Liver (tissue), 9 donors: ENCODE results near the gene LRRC38. TPM values are rescaled to one million over a fixed set of nuclear protein-coding genes. Genes with fewer than 3 reads are reported as not detected.

Source experiments
- DNase-seq: peaks from one replicate; pipeline ENCODE4 v3.0.0-alpha.2; 2017; ENCODE audit warnings: low spot score
- H3K27ac ChIP-seq, 2 donors: one replicate each; pipeline ENCODE4 v1.7.0; 2013; ENCODE audit warnings: inconsistent platforms in 2 of 2, low read length in 2 of 2, control low read depth in 1 of 2, low read depth in 1 of 2, mild to moderate bottlenecking in 1 of 2
- H3K27me3 ChIP-seq, 4 donors: one replicate each; pipeline versions ENCODE4 v1.6.1 to v1.7.0; 2013; ENCODE audit warnings: low read length in 3 of 4, inconsistent platforms in 1 of 4, mild to moderate bottlenecking in 1 of 4, moderate library complexity in 1 of 4; ENCODE audit not compliant: control insufficient read depth in 4 of 4, insufficient read depth in 4 of 4
- H3K36me3 ChIP-seq, 4 donors: one replicate each; pipeline versions ENCODE4 v1.6.1 to v1.7.0; 2013; ENCODE audit warnings: low read length in 3 of 4, mild to moderate bottlenecking in 3 of 4, low read depth in 1 of 4, moderate library complexity in 1 of 4; ENCODE audit not compliant: control insufficient read depth in 4 of 4, insufficient read depth in 3 of 4
- H3K4me1 ChIP-seq, 4 donors: one replicate each; pipeline versions ENCODE4 v1.6.1 to v1.7.0; 2013; ENCODE audit warnings: low read length in 3 of 4, mild to moderate bottlenecking in 3 of 4, moderate library complexity in 1 of 4; ENCODE audit not compliant: control insufficient read depth in 4 of 4, insufficient read depth in 4 of 4
- H3K4me3 ChIP-seq, 3 donors: one replicate each; pipeline versions ENCODE4 v1.6.1 to v1.7.0; 2013; ENCODE audit warnings: low read length in 3 of 3, control low read depth in 1 of 3, low read depth in 1 of 3, mild to moderate bottlenecking in 1 of 3
- H3K9ac ChIP-seq, 2 donors: one replicate each; pipeline ENCODE4 v1.7.0; 2013; ENCODE audit warnings: low read length in 2 of 2, mild to moderate bottlenecking in 2 of 2, moderate library complexity in 2 of 2, control low read depth in 1 of 2, low read depth in 1 of 2
- H3K9me3 ChIP-seq, 4 donors: one replicate each; pipeline versions ENCODE4 v1.6.1 to v1.7.0; 2013; ENCODE audit warnings: low read length in 3 of 4; ENCODE audit not compliant: control insufficient read depth in 4 of 4
- ATF3 ChIP-seq: IDR thresholded peaks from 2 replicates; pipeline ENCODE4 v1.6.1; 2016; ENCODE audit warnings: antibody characterized with exemption
- CTCF ChIP-seq: fragments of 150-350 bp; IDR thresholded peaks from 2 replicates; pipeline ENCODE4 v1.5.1; 2017; ENCODE audit warnings: improper control_type of control experiment, low read depth, low read length; ENCODE audit not compliant: missing input control
- EGR1 ChIP-seq, 2 donors: IDR thresholded peaks; 2 replicates each; pipeline ENCODE4 v1.6.1; 2016 to 2018; ENCODE audit warnings: antibody characterized with exemption in 2 of 2, low read depth in 2 of 2
- FOXA1 ChIP-seq: IDR thresholded peaks from 2 replicates; pipeline ENCODE4 v1.6.1; 2016; ENCODE audit warnings: antibody characterized with exemption
- FOXA2 ChIP-seq: IDR thresholded peaks from 2 replicates; pipeline ENCODE4 v1.6.1; 2016; ENCODE audit warnings: antibody characterized with exemption
- GABPA ChIP-seq, 2 donors: IDR thresholded peaks in 1 of 2; conservative IDR thresholded peaks in 1 of 2; 2 replicates each; pipeline ENCODE4 v1.6.1; 2016; ENCODE audit warnings: antibody characterized with exemption in 2 of 2, mild to moderate bottlenecking in 1 of 2, moderate library complexity in 1 of 2
- HNF4A ChIP-seq, 2 donors: conservative IDR thresholded peaks; 2 replicates each; pipeline ENCODE4 v1.6.1; 2016; ENCODE audit warnings: antibody characterized with exemption in 2 of 2, mild to moderate bottlenecking in 2 of 2
- HNF4G ChIP-seq: IDR thresholded peaks from 2 replicates; pipeline ENCODE4 v1.6.1; 2016; ENCODE audit warnings: antibody characterized with exemption
- JUND ChIP-seq, 2 donors: IDR thresholded peaks; 2 replicates each; pipeline ENCODE4 v1.6.1; 2016; ENCODE audit warnings: antibody characterized with exemption in 2 of 2
- MAX ChIP-seq: IDR thresholded peaks from 2 replicates; pipeline ENCODE4 v1.6.1; 2016; ENCODE audit warnings: antibody characterized with exemption
- NR2F2 ChIP-seq: IDR thresholded peaks from 2 replicates; pipeline ENCODE4 v1.6.1; 2016; ENCODE audit warnings: antibody characterized with exemption
- RAD21 ChIP-seq, 2 donors: IDR thresholded peaks; 2 replicates each; pipeline ENCODE4 v1.6.1; 2016; ENCODE audit warnings: antibody characterized with exemption in 2 of 2, mild to moderate bottlenecking in 2 of 2
- REST ChIP-seq: IDR thresholded peaks from 2 replicates; pipeline ENCODE4 v1.6.1; 2016; ENCODE audit warnings: antibody characterized with exemption, mild to moderate bottlenecking
- RXRA ChIP-seq, 2 donors: IDR thresholded peaks; 2 replicates each; pipeline ENCODE4 v1.6.1; 2017 to 2018; ENCODE audit warnings: antibody characterized with exemption in 2 of 2, mild to moderate bottlenecking in 1 of 2
- SP1 ChIP-seq: IDR thresholded peaks from 2 replicates; pipeline ENCODE4 v1.6.1; 2018; ENCODE audit warnings: antibody characterized with exemption, mild to moderate bottlenecking
- TAF1 ChIP-seq: conservative IDR thresholded peaks from 2 replicates; pipeline ENCODE4 v1.6.1; 2016; ENCODE audit warnings: antibody characterized with exemption, mild to moderate bottlenecking
- YY1 ChIP-seq: IDR thresholded peaks from 2 replicates; pipeline ENCODE4 v1.6.1; 2016; ENCODE audit warnings: antibody characterized with exemption, mild to moderate bottlenecking
- ZBTB33 ChIP-seq: IDR thresholded peaks from 2 replicates; pipeline ENCODE4 v1.6.1; 2016; ENCODE audit warnings: antibody characterized with exemption
- WGBS: extraction: QIAGEN DNeasy Blood & Tissue Kit; methylation state at CpG from one replicate; pipeline ENCODE4 v1.1.7; 2013; 5-methylcytosine and 5-hydroxymethylcytosine counted together
- polyA plus RNA-seq, 2 donors: library from polyadenylated mRNA; stranded (reverse) in 1 of 2; unstranded in 1 of 2; fragments of 200-250 nt in 1 of 2; fragments of >200 nt in 1 of 2; fragmentation: Nextera tagmentation in 1 of 2; extraction: Ambion mirVana in 1 of 2; gene quantifications; one replicate each; pipeline versions ENCODE4 v1.2.1 to v1.2.3, GENCODE V29; 2013 to 2015
- total RNA-seq, 2 donors: library from RNA; depleted of rRNA; stranded (reverse); fragments of >200 nt; gene quantifications; one replicate each; pipeline ENCODE4 v1.2.3, GENCODE V29; 2014
- donor health status: healthy.
- donor health status: healthy.
- donor health status: healthy.
- donor health status: healthy.
- donor health status: healthy.

Gene LRRC38
- total and polyA plus RNA-seq, 4 donors: not detected

- H3K4me3 ChIP-seq: no peak overlapping the region
- H3K36me3 ChIP-seq: no peaks in the 10 kb centered on the region
- H3K9ac ChIP-seq: no peak overlapping the region
- WGBS: 88% methylated on average over 12 of the region's 12 CpGs
- H3K27ac ChIP-seq: no peak overlapping the region
- peaks cover 0 to 8% (median 5%) of the 10 kb centered on the region in 4 donors for H3K9me3 ChIP-seq
- no peaks in the 10 kb centered on the region for H3K4me1 ChIP-seq
- peaks cover 0 to 15% (median 0%) of the 10 kb centered on the region in 4 donors for H3K27me3 ChIP-seq
- TF ChIP-seq RXRA (IDR thresholded peaks at IDR 0.05): no peak
- no peak for TF ChIP-seq ZBTB33
- DNase-seq: no peak
Measured at GRCh38 chr1:13520985-13521384, 7.2 kb upstream of the LRRC38 start.

- TF ChIP-seq FOXA2 (no peak), SP1 (no peak), YY1 (no peak), EGR1 (IDR thresholded peaks at IDR 0.05; ENCODE audit: low read depth in 2 of 2) (no peak), CTCF (no peak), HNF4G (no peak), GABPA (IDR thresholded peaks at IDR 0.05 in 1 of 2, conservative IDR thresholded peaks at IDR 0.05 in 1 of 2) (no peak), RAD21 (IDR thresholded peaks at IDR 0.05) (no peak), ZBTB33 (no peak), TAF1 (no peak), JUND (IDR thresholded peaks at IDR 0.05) (no peak), FOXA1 (no peak), RXRA (IDR thresholded peaks at IDR 0.05) (no peak), MAX (no peak), HNF4A (conservative IDR thresholded peaks at IDR 0.05) (no peak), ATF3 (no peak), NR2F2 (no peak), REST (no peak)
- peaks cover 0 to 17% (median 3%) of the 10 kb centered on the region in 4 donors for H3K27me3 ChIP-seq
- no peak for DNase-seq
- H3K9ac ChIP-seq: no peak overlapping the region
- peaks cover 0 to 8% (median 3%) of the 10 kb centered on the region in 4 donors for H3K9me3 ChIP-seq
- no peak overlapping the region for H3K4me3 ChIP-seq
- no peak overlapping the region for H3K27ac ChIP-seq
- no peaks in the 10 kb centered on the region for H3K36me3 ChIP-seq
- 23% methylated on average over 18 of the region's 18 CpGs for WGBS
- no peaks in the 10 kb centered on the region for H3K4me1 ChIP-seq
Measured at GRCh38 chr1:13517193-13517812, 3.5 kb upstream of the LRRC38 start.
